GM18498 (cell line): ENCODE results near the gene ANKRD6.

Source experiments
- ATAC-seq: cut with Tn5 transposase; IDR thresholded peaks from one replicate; pipeline ENCODE4 v1.9.1; 2021; ENCODE audit warnings: mild to moderate bottlenecking, moderate library complexity; ENCODE audit not compliant: unreplicated experiment

Gene ANKRD6

GRCh38 chr6:89555806-89556205 is 122.9 kb downstream of the ANKRD6 start:
- no peak for ATAC-seq

- no peak for ATAC-seq
Measured at GRCh38 chr6:89559487-89559886, 126.5 kb downstream of the ANKRD6 start.

GRCh38 chr6:89562093-89562973 is 129.4 kb downstream of the ANKRD6 start:
- ATAC-seq, result no peak

GRCh38 chr6:89563866-89564265 is 130.9 kb downstream of the ANKRD6 start:
- ATAC-seq, result no peak

- ATAC-seq, result no peak
Measured at GRCh38 chr6:89564752-89565427, 131.9 kb downstream of the ANKRD6 start.

- no peak for ATAC-seq
Measured at GRCh38 chr6:89566008-89566800, 133.3 kb downstream of the ANKRD6 start.

GRCh38 chr6:89566930-89567629 is 134.1 kb downstream of the ANKRD6 start:
- ATAC-seq, result no peak

GRCh38 chr6:89567630-89568390 is 134.9 kb downstream of the ANKRD6 start:
- ATAC-seq, result no peak

GRCh38 chr6:89574910-89575561 is 142.1 kb downstream of the ANKRD6 start:
- no peak for ATAC-seq

GRCh38 chr6:89575562-89575960 is 142.6 kb downstream of the ANKRD6 start:
- ATAC-seq, result no peak

GRCh38 chr6:89580997-89581666 is 148.2 kb downstream of the ANKRD6 start:
- ATAC-seq, result no peak

GRCh38 chr6:89581689-89582088 is 148.7 kb downstream of the ANKRD6 start:
- ATAC-seq, result no peak

- no peak for ATAC-seq
Measured at GRCh38 chr6:89582669-89583325, 149.8 kb downstream of the ANKRD6 start.

- ATAC-seq, result no peak
Measured at GRCh38 chr6:89583559-89583958, 150.6 kb downstream of the ANKRD6 start.

- no peak for ATAC-seq
Measured at GRCh38 chr6:89584539-89584938, 151.6 kb downstream of the ANKRD6 start.

- no peak for ATAC-seq
Measured at GRCh38 chr6:89585154-89585553, 152.2 kb downstream of the ANKRD6 start.

- ATAC-seq, result no peak
Measured at GRCh38 chr6:89589297-89590025, 156.5 kb downstream of the ANKRD6 start.

GRCh38 chr6:89590133-89590532 is 157.2 kb downstream of the ANKRD6 start:
- ATAC-seq, result no peak
